Measurements from ENCODE around the gene DKC1. TPM values are rescaled to one million over a fixed set of nuclear protein-coding genes. Genes with fewer than 3 reads are reported as not detected.
"Not testable (repeated sequence)": the region's sequence is repeated elsewhere in the genome, so short reads cannot be mapped to it uniquely, and the experiment has no call there.

DKC1 gene
- total RNA-seq, 2 donors from 2014 or later = 17.9 to 26.0 TPM

DNA sequence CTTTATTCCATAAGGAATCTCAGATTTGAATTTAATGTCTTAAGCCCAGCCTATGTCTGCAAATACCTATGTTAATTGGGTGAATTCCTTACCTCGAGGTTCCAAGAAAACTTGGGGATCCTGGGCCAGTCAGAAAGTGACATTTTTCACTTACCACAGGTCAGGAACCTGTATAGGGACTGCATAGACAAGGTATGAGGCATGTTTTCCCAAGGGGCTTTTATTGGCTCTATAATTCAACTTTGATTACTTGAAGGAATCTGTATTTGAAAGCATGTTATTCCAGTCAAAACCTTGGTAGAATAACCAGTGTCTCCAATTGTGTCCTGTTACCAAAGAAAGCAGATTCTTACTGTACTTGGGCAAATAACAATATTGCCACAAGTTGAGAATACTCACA, 51.1 kb downstream of the DKC1 start:
- Histone ChIP-seq H3K4me3 (no peak overlapping the region), H3K27me3 (no peaks in the 10 kb centered on the region), H3K4me1 (no peaks in the 10 kb centered on the region), H3K36me3 (replicated peaks in 1 of 2; ENCODE audit: insufficient read depth in 1 of 2, low read depth in 2 of 2) (no peaks in the 10 kb centered on the region), H3K9me3 (no peaks in the 10 kb centered on the region), H3K27ac (no peak overlapping the region)
- TF ChIP-seq, protein P1, sequence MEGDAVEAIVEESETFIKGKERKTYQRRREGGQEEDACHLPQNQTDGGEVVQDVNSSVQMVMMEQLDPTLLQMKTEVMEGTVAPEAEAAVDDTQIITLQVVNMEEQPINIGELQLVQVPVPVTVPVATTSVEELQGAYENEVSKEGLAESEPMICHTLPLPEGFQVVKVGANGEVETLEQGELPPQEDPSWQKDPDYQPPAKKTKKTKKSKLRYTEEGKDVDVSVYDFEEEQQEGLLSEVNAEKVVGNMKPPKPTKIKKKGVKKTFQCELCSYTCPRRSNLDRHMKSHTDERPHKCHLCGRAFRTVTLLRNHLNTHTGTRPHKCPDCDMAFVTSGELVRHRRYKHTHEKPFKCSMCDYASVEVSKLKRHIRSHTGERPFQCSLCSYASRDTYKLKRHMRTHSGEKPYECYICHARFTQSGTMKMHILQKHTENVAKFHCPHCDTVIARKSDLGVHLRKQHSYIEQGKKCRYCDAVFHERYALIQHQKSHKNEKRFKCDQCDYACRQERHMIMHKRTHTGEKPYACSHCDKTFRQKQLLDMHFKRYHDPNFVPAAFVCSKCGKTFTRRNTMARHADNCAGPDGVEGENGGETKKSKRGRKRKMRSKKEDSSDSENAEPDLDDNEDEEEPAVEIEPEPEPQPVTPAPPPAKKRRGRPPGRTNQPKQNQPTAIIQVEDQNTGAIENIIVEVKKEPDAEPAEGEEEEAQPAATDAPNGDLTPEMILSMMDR (IDR thresholded peaks at IDR 0.05) = no peak
- no peak for TF ChIP-seq POLR2A (IDR thresholded peaks at IDR 0.05)
- 30 to 57% methylated on average over 1 of the region's 1 CpG for WGBS, 2 donors
- intact Hi-C loops (cut with DNase I) = no loop called here
- DNase-seq = no peak
- ATAC-seq = no peak

DNA sequence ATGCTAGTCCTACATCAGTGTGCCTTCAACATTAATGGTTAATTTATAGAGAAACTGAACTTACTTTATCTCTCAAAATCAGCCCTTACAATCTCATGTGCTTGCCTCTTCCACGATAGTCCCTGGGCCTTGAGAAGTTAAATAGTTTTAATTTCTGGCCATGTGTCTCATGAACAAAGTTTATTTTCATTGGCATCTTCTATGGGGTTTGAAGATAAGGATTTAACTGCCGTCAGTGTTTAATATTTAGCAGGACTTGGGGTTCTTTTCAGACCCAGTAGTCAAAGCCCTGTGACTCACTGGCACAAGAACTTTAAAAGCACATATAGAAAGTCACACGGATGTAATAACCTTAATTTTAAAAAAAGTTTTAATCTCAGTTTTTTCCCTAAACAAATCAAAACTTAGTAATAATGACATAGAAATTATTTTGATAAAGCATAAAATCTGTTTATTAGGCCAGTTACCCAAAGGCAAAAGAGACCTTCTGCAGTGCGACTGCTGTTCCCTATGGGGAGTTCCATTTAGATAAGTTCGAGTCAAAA, 52.7 kb downstream of the DKC1 start:
- intact Hi-C loops (cut with DNase I) = no loop called here
- TF ChIP-seq, protein P1 (IDR thresholded peaks at IDR 0.05) = no peak
- no peak for TF ChIP-seq POLR2A (IDR thresholded peaks at IDR 0.05)
- Histone ChIP-seq H3K9me3 (no peaks in the 10 kb centered on the region), H3K36me3 (replicated peaks in 1 of 2; ENCODE audit: insufficient read depth in 1 of 2, low read depth in 2 of 2) (no peaks in the 10 kb centered on the region), H3K27ac (no peak overlapping the region), H3K4me3 (no peak overlapping the region), H3K4me1 (no peaks in the 10 kb centered on the region), H3K27me3 (no peaks in the 10 kb centered on the region)
- no peak for ATAC-seq
- WGBS, 2 donors = 36 to 48% methylated on average over 5 of the region's 5 CpGs
- DNase-seq = no peak

DNA sequence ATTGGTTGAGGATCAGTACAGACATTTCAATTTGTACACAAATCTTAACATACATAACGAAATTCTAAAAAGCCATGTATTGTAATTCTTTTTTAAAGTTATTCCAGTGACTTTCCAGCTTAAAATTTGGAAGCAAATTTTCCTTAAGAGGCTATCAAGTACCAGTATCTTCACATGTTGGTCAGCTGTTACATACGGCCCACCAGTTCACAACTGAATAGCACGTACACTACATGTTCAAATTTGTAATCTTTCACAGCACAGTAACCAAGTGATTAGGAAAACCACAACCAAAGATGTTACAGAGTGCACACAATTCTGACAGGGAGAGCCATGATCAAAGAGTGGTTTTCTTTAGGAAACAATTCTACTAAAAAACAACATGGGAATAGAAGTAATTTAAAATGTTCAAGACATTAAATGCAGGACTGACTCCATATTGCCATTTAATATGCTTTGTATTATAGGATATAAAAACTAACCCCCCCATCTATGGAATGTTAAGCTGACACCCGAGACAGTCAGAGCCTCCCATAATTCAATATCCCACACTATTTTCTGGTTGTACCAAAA, 53.7 kb downstream of the DKC1 start:
- DNase-seq; H3K27me3 ChIP-seq; H3K27ac ChIP-seq; H3K4me1 ChIP-seq; ATAC-seq; H3K4me3 ChIP-seq; H3K36me3 ChIP-seq (replicated peaks in 1 of 2; ENCODE audit: insufficient read depth in 1 of 2, low read depth in 2 of 2); H3K9me3 ChIP-seq; intact Hi-C loops (cut with DNase I): not testable (repeated sequence)
- 90 to 93% methylated on average over 4 of the region's 4 CpGs for WGBS, 2 donors

DNA sequence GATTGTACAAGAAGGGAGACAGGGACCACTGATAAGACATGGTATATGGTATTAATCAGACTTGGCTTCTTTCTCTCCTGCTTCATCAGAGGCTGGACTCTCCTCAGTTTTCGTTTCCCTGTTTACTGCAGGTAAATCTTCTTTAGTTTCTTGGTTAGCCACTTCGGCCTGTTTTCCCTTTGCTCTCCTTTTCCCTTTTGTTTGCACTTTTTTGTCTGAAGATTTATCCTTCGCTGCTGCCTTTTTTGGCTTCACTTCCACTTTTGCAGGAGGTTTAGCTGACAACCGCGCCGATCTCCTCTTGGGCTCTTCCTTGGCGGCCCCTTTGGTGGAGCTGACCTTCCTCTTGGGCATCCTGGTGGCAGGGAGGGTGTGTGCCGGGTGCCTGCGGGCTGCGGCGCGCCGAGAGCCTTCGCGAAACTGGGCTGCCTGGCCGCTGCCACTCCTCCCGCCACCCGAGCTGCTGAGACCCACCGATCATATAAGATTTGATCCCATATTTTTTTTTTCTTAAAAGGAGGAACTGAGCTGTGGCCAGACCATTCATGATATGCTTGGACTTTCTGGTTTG, 54.5 kb downstream of the DKC1 start:
- DNase-seq; H3K36me3 ChIP-seq (replicated peaks in 1 of 2; ENCODE audit: insufficient read depth in 1 of 2, low read depth in 2 of 2); H3K9me3 ChIP-seq; H3K27me3 ChIP-seq; H3K4me1 ChIP-seq; H3K27ac ChIP-seq; intact Hi-C loops (cut with DNase I); ATAC-seq; H3K4me3 ChIP-seq: not testable (repeated sequence)
- 89 to 97% methylated on average over 12 to 19 of the region's 19 CpGs for WGBS, 2 donors

DNA sequence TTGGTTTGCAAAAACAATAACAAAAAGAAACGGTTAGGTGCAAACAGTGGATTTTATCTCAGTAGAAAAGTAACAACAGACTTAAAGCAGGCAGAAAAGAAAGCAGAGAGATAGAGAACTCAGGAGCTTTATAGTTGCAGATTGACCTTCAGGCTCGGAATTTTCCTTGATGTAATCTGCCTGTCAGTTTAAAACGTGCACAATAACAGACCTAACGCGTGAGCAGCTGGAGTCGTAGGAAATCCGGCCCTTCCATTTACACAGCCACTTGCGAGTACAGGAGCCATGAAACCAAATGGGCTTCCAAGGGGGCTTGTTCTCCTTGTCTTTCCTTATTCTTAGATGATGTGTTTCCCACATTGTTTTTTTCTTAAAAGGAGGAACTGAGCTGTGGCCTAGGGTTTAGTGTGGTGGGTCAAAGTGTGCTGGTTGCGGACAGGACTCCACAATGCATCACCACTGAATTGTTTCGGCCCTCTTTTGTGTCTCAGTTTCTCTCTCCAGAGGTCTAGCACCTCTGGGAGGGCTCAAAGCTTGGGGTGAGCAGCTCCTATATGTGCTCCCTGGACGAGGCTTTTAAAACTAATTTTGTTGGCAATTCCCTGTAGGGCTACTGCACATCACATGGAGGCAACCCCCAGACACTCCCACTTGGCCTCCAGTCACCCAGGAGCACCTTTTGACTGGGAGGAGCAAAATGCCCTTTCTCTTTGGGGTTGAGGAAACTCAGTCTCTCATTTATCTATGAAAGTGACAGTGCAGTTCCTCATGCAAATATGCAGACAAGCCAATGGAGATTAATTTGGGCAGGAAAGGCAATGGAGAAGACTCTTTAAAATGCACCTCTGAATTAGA, 56.5 kb downstream of the DKC1 start:
- DNase-seq = no peak
- no peaks in the 10 kb centered on the region for H3K27me3 ChIP-seq
- no peaks in the 10 kb centered on the region for H3K36me3 ChIP-seq (replicated peaks in 1 of 2; ENCODE audit: insufficient read depth in 1 of 2, low read depth in 2 of 2)
- no peaks in the 10 kb centered on the region for H3K9me3 ChIP-seq
- no peaks in the 10 kb centered on the region for H3K4me1 ChIP-seq
- intact Hi-C loops (cut with DNase I) = no loop called here
- no peak overlapping the region for H3K27ac ChIP-seq
- H3K4me3 ChIP-seq = no peak overlapping the region
- WGBS, 2 donors = 15 to 40% methylated on average over 9 to 11 of the region's 11 CpGs
- no peak for TF ChIP-seq POLR2A (IDR thresholded peaks at IDR 0.05)
- TF ChIP-seq, protein P1 (IDR thresholded peaks at IDR 0.05) = no peak
- ATAC-seq = no peak

All from body of pancreas (tissue), 4 donors.